SK-MEL-5 (cell line): ENCODE data around the gene FUNDC2. TPM values are rescaled to one million over a fixed set of nuclear protein-coding genes. Genes with fewer than 3 reads are reported as not detected.

Experiments used
- DNase-seq: peaks from one replicate; pipeline ENCODE4 v3.0.0-alpha.2; 2016; ENCODE audit warnings: low read depth, low spot score
- in situ Hi-C: cut with HindIII; loops from 2 replicates; pipeline ENCODE4 v1.10.0; 2016; ENCODE audit warnings: low sequenced_read_pairs, high pct_unique_total_duplicates, low pct_unique_long_range_greater_than_20kb
- total RNA-seq: library from RNA; depleted of rRNA; stranded (reverse); fragments of >200 nt; shearing (Covaris generic); gene quantifications from 2 replicates; pipeline ENCODE4 v1.2.3, GENCODE V29; 2014

FUNDC2 gene
- total RNA-seq, 1 experiment from 2014 or later = 70.0 TPM

DNA sequence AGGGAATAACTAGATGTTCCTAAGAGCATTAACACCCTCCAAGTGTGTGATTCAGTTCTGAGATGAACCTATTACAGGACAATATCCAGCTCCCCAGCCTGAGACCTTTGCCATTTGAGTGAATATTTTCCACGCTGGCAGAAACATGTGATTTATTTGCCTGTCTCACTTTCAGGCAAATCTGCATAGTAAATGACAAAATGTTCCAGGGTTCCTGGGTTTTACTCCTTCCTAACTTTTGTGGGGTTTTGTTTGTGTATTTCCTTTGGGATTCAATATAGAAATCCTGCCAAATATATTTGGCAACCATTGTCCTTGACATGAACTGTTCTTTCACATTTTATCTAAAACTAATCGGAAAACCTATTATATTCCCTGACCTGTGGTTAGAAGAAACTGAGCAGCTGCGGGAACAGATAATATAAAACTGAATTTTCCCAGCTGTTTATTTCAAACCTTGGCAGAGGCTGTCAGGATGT lies 16.6 kb upstream of the FUNDC2 start:
- DNase-seq = no peak
- in situ Hi-C loops = no loop called here

DNA sequence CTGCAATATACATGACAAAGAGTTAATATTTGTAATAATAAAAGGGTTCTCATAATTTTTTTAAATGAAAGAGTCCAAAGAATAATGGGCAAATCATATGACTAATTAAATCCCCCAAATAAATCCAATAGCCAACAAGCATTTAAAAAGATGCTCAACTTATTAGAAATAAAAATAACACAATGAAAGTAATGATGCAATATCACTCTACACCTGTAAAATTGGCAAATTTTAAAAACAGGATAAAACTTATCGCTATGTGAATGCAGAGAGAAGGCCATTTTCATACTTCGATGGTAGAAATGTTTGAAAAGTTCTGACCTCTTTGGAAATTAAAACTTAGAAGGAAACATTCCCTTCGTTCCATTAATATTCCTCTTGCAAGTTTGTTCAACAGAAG lies 6.1 kb upstream of the FUNDC2 start:
- no peak for DNase-seq
- in situ Hi-C loops = no loop called here

DNA sequence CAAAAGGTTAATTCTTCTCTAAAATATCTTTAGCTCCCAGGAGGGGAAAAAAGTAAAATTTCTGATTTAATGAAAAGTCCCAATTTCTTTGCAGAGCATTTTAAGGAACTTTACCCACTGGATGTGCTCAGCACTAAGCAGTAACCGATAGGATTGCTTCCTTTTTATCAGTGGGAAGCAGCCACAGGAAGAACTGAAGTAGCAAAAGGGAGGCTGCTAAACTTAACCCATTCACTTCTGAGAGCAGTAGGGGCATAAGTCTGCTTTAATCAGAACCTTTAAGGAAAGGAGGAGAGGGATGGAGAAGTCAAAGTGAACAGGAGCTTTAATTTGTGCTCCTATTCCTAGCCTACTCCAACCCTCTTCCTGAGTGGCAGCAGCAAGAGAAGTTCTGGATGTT lies 4.1 kb upstream of the FUNDC2 start, which contains the start of gene F8:
F8 (minus strand) TSS at position 139 of the 400 bp plus-strand sequence. CDS start 171 bp downstream, outside the sequence.
- in situ Hi-C loops = no loop called here
- no peak for DNase-seq

DNA sequence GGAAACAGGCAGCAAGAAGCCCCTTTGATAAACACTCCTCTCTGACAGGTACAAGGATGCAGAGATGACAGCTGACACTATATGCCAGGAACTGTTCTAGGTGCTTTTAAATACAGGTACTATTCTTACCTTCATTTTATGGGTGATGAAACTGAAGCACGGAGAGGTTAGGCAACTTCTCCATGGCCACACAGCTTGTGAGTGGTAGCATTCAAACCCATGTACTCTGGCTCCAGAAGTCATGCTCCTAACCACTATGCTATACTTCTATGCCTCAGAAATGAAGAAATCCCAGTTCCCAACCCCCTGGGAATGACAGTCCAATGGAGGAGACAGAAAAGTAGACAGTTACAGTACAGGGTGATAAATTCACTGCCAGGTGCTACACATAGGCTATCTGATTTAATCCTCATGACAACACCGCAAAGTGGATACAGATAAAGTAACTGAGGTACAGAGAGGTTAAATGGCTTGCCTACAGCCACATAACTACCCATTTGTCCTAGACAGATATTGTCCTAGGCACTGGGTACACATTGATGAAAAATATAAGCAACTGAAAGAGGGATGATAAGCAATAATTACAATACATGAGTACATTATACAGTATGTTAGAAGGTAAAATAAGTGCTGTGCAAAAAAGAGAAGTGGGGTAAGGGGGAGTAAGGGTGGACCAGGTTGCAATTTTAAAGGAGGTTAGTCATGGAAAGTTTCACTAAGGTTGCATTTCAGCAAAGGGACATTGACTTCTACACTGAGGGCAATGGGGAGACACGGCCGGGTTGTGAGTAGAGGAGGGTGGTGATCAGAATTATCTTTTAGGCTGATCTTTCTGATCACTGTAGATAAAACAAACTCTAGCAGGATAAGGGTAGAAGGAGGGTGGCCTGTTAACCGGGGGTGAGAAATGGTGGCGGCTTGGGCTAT lies 2.5 kb upstream of the FUNDC2 start:
- in situ Hi-C loops = no loop called here
- DNase-seq = no peak

DNA sequence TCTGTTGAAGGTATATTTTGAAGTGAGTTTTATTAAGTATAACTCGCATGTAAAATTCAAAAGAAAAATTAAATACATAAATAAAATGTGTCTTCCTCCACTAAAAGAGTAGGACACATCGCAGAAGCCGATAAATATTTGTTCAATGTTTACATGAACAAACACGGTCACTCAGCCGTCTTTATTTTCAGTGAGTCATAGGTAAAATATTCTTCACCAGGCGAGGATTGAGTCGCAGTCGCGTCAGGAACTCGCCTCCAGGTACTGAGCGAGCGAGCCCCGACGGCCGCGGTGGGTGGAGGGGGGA lies 271 bp upstream of the FUNDC2 start:
- in situ Hi-C loops = no loop called here
- no peak for DNase-seq

DNA sequence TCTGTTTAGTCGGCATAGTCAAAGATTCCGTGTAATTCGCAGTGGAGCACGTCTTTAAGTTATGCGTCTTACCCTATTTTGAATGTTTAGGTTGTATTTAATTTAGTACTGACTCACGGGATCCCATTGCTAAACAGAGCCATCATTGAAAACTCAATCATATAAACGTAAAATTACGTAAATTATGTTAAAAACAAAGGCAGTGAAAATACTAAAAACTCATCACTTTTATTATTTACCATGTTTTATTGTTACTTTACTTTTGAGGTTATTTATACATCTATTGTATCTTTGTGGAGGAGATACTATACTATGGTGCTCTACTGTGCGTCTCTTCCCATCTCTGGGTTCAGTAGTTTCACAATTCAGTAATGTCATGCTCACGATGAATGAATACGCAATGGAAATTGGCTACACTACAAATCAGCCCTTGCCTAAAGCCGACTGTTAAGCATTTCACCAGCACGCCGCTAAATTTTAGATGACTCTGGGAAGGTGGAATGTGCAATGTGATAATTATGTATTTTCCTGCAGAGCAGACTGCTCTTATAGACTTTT lies 944 bp downstream of the FUNDC2 start:
- DNase-seq = peak; percentile 63
- in situ Hi-C loops = no loop called here

DNA sequence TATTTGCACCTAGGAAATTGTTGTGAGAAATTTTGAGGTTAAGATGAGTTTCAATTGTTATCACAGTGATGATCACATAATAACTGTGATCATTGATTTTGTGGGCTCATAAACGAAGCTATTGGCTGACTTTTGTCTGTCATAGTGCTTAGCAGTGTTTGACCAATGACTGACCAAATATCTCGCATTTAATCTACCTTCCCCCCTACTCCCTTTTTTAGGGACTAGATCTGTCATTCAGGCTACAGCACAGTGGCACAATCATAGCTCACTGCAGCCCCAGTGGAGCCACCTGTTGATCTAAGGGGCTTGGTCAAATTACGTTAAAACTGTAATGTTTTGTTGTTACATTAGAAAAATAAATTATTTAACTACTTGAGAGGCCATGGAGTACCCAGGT lies 1.5 kb downstream of the FUNDC2 start:
- in situ Hi-C loops = no loop called here
- no peak for DNase-seq

DNA sequence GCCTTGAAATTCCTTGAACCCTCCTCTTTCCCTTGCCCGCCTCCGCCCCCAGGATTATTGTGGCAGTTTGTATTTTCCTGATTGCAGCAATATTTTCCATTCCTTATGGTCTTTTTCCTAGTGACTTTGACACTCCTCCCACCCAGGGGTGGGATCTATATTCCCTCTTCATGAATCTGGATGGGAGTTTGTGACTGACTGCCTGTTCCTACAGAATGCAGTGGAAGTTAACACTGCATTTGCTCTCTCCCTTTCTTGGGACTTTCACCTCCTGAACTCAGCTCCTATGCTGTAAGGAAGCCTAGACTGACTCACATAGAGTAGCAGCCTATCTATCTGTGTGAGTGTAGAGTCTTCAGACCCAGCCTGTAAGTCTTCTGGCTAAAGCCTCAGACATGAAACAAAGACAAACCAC lies 2.2 kb downstream of the FUNDC2 start:
- peak; percentile 28 for DNase-seq
- in situ Hi-C loops = no loop called here

DNA sequence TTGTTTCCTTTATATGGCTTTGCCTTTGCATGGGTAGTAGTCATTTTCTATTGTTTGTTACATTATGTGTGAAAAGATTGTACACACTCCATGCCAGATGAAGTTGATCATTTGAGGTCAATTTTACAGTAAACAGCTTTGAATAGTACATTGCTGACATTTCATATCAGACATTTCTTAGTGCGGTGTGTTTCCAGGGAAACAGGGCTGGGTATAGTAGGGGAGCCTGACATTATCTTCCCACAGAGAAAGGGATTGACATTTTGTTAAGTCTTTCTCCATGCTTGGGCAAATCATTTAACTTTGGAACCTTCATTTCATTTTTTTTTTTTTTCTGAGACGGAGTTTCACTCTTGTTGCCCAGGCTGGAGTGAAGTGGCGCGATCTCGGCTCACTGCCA lies 5.0 kb downstream of the FUNDC2 start:
- in situ Hi-C loops = no loop called here
- no peak for DNase-seq

DNA sequence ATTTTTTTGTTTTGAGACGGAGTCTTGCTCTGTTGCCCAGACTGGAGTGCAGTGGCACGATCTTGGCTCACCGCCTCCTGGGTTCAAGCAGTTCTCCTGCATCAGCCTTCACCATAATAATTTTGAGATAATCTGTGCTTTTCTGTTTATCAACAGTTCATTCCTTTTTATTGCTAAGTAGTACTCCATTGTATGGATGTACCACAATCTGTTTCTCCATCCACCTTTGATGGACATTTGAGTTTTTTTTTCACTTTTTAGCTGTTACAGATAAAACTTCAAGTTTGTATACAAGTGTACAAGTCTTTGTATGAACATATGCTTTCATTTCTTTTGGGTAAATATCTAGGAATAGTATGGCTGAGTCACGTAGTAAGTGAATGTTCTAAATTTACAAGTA lies 9.0 kb downstream of the FUNDC2 start:
- in situ Hi-C loops = no loop called here
- DNase-seq = no peak

DNA sequence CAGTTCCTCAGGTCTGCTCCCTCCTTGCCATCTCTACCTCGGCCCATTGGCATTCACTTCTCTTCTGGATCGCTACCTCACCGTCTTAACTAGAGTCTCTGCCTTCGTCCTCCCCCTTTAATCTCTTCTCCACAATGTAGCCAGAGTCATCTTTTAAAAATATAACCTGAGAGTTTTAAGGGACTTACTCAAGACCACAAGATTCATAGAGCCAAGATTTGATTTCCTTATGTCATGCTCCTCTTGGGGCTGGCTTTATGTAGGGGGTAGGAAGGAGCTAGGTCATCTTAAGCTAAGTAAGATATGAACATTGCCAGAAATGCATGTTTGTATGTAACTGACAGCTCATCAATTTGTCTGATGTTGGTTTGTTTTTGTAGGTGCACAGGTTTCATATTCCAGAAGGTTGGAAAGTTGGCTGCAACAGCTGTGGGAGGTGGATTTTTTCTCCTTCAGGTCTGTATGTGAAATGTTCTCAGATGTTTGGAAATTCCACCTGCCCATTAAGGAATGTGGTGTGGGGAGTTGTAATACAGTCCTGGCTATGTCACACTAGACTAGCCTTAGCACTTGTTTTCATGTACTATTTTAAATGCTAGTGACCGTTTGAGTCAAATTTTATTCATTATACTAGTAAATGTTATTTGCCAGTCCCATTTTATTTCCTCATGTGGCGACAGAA lies 19.6 kb downstream of the FUNDC2 start:
- no peak for DNase-seq
- in situ Hi-C loops = no loop called here

DNA sequence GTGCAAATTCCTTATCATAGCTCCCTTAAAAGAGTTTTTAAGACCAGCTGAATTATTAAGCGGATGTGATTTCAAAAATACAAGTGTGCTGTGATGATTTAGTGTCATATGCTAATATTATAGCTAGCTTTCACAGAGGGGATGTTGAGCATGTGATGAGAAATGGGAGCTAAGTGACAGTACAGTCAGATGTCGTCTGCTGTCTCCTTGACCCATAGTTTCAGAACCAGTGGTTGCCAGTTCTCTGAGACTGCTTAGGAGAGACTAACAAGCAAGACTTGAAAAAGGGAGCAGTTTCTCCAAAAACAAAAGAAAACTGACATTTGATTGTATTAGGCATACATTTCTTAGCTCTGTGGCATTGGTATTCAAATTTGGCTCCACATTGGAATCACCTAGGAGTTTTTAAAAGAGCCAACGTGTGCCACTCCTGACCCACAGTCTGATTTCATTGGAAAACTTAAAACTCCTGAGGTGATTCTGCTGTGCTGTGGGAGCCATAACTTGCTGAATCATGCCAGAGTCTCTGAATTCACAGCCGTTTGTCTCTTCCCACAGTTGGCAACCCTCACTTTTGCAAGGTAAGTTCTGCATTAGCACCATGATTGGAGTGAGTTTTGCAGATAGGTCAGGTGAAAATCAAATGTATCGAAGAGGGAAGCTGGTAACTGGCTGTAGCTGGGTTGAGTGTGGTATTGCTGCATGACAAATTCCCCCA lies 20.3 kb downstream of the FUNDC2 start:
- no peak for DNase-seq
- in situ Hi-C loops = no loop called here

DNA sequence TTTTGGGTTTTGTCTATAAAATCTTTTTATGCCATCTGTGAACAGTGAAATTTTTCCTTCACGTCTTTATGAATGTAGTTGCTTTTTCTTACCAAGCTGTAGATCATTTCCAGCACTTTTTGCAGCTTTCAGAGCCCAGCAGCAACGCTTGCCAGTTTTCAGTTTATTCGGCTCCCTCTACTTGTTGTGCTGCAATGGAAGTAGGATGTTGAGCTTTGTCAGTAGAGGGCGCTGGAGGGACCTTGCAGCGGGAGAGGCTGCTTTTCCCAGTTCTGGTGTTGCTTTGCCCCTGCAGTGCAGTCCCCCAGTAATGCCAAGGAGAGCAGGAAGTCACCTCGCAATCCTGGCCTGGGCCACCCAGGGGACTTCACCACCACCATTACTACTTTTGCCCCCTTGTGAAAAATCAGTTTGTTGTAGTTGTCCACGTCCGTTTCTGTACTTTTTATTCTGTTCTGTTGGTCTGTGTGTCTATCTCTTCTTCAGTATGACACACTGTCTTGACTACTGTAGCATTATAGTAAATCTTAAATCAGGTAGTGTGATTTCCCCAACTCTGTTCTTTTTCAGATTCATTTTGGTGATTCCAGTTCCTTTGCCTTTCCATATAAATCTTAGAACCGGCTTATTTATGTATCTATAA lies 22.5 kb downstream of the FUNDC2 start:
- peak; percentile 79 for DNase-seq

DNA sequence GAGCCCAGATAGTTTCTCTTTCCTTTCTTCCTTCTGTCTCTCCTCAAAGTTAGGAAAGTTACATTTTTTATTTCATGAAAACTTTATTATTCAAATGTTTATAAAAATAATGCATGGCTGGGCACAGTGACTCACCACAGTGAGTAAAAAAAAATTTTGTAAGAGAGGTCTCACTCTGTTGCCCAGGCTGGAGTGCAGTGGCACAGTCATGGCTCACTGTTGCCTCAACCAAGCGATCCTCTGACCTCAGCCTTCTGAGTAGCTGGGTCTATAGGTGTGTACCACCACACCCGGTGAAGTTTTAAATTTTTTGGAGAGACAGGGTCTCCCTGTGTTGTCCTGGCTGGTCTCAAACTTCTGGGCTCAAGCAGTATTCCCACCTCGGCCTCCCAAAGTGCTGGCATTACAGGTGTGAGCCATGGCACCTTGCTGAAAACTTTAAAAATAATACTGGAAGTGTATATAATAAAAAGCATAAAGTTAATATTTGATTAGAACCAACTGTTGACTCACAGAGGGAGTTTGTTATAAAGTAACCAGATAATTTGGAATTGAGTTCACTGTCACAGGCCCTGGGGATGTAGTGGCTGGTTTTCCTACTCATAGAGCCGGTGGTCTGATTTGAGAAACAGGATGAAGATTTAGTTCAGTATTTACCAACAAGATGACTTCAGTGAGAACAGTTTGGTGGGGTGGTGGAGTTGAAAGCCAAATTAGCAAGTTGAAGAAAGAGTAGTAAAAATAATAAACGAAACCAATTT lies 26.3 kb downstream of the FUNDC2 start:
- DNase-seq = no peak
- in situ Hi-C loops = no loop called here

More for the DNA sequence above, 22.5 kb downstream of the FUNDC2 start:
- in situ Hi-C loops = no loop called here

DNA sequence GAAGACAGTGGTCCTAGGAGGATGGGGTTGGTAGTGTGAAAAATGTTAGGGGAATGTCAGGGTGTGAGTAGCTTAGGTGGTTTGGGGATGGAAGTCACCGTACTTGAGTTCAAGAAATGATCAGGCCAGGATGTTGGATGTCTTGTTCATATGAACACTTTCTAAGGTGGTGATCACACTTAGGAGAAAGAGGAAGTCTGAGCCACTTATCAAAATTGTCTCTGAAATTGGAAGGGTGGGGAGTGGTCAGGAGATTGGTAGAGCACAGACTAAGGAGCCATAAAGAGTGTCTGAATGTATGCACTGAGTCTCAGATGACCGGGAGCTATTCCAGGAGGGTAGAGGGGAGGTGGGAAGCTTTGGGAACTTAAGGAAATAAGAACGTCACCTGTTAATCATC lies 27.0 kb downstream of the FUNDC2 start:
- no peak for DNase-seq
- in situ Hi-C loops = no loop called here

DNA sequence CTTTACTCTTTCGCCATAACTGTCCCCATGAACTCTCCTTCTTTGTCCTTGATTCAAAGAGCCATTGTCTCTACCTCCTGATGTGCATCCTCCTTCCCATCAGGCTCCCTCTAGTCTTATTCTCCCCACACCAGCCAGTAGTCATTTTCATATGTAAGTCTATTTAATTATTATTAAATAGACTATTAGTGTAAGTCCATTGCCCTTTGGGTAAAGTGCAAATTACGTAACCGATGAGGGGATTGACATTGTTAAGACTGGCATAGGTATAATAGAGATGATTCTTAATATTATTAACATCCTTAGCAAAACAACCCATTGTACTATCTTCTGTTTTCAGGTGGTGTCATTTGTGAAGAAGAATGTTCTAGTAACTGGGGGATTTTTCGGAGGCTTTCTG lies 27.6 kb downstream of the FUNDC2 start:
- in situ Hi-C loops = no loop called here
- no peak for DNase-seq

DNA sequence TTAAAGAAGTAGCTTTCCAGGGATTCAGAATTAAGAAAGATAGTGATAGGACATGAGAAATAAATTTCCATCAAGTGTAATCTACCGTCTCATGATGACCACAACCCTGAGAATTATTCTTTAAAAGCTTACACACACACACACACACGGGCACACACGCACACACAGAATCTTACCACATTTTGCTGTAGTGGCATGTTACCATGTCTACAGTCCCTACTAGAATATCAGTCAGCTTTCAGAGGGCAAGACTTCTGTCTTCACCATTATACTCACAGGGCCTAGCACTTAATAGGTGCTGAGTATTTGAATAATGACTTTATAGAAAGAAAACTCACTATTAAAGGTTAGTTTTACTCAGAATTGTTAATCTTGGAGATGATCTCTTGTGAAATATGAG lies 28.9 kb downstream of the FUNDC2 start:
- DNase-seq = no peak
- in situ Hi-C loops = no loop called here
